ENCODE results near the gene CAT. TPM values are rescaled to one million over a fixed set of nuclear protein-coding genes. Genes with fewer than 3 reads are reported as not detected.

CAT gene
- total RNA-seq, 1 donor from 2014 or later: 101 TPM

Small RNA genes within 50 kb of the gene (small RNA-seq; reads per million reads assigned to genes)
- gene AL035079.1 (ENCODE audit: low replicate concordance): not detected

Other genes starting within 250 kb of the CAT start
- gene ABTB2, start 80.9 kb upstream of the CAT start, total RNA-seq: 5.7 TPM
- gene ELF5, start 74.9 kb downstream of the CAT start, total RNA-seq: 25.5 TPM
- 25.9 TPM for gene EHF, start 182.2 kb downstream of the CAT start, total RNA-seq